Sigmoid colon (tissue), 4 donors: ENCODE data around the gene ZFHX3.

Experiments used
- POLR2A ChIP-seq, 2 donors: fragments of 450-650 bp; IDR thresholded peaks; one replicate each; pipeline ENCODE4 v1.6.1; 2016; ENCODE audit warnings: antibody characterized with exemption in 2 of 2, mild to moderate bottlenecking in 2 of 2, moderate library complexity in 2 of 2
- POLR2AphosphoS5 ChIP-seq, 4 donors: sonication (generic); formaldehyde crosslinking; IDR thresholded peaks; one replicate each; pipeline ENCODE4 v1.6.1; 2017; ENCODE audit warnings: antibody characterized with exemption in 4 of 4
- TF ChIP-seq, protein P1 (sequence below), 4 experiments: fragments of 450-650 bp in 3 of 4; fragments of 200-600 bp in 1 of 4; IDR thresholded peaks; one replicate each; pipeline ENCODE4 v1.5.1; 2016 to 2019; ENCODE audit warnings: antibody characterized with exemption in 4 of 4, mild to moderate bottlenecking in 3 of 4, moderate library complexity in 2 of 4

DNA sequence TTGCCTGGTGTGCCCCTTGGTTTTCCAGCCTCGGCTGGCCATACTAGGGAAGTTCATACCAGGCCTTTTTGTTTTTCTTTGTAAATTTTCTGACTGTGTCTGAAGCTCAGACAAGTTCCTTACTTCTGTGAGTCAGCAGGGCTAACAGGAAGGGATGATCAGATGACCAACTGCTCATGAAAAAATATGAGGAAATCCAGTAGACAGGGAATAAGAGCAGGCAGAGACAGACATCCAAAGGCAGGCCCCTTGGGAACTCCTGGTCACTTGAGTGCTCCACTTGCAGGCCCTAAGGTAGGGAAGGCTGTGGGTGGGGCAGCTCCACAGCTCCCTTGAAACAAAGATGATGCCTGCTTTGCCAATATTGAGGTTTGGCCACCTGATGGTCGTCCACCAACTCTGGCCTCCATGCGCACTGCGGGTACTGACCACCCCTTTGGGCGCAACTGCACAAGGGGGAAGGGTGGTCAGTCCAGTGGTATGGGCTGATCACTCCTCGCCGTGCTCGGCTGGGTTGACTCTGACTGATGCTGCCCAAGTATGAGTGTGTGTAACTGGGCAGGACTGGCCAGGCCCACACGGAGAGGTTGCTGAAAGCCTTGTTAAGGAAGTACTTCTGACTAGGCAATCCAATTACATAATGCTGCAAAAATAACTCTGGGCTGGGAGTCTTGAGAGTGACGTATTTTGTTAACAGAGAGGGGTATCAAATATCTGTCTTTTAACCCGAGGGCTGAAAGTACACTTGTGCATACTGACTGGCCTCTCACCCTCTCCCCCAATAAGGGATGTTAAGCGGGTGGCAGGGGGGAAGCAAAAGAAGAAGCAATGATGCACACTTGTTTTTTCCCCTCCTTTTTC, 20.8 kb upstream of the ZFHX3 start:
- TF ChIP-seq POLR2AphosphoS5 (IDR thresholded peaks at IDR 0.05) (peak; percentile 43 to 71 (median 65)), POLR2A (IDR thresholded peaks at IDR 0.05) (peak in 1 of 2 donors; percentile 14)
- TF ChIP-seq, protein P1, sequence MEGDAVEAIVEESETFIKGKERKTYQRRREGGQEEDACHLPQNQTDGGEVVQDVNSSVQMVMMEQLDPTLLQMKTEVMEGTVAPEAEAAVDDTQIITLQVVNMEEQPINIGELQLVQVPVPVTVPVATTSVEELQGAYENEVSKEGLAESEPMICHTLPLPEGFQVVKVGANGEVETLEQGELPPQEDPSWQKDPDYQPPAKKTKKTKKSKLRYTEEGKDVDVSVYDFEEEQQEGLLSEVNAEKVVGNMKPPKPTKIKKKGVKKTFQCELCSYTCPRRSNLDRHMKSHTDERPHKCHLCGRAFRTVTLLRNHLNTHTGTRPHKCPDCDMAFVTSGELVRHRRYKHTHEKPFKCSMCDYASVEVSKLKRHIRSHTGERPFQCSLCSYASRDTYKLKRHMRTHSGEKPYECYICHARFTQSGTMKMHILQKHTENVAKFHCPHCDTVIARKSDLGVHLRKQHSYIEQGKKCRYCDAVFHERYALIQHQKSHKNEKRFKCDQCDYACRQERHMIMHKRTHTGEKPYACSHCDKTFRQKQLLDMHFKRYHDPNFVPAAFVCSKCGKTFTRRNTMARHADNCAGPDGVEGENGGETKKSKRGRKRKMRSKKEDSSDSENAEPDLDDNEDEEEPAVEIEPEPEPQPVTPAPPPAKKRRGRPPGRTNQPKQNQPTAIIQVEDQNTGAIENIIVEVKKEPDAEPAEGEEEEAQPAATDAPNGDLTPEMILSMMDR (IDR thresholded peaks at IDR 0.05), result no peak
